Karpas-422 (cell line): ENCODE measurements around the gene SMC4. TPM values are rescaled to one million over a fixed set of nuclear protein-coding genes. Genes with fewer than 3 reads are reported as not detected.
"Not testable (repeated sequence)": the region's sequence is repeated elsewhere in the genome, so short reads cannot be mapped to it uniquely, and the experiment has no call there.

Experiments used
- DNase-seq: peaks from one replicate; pipeline ENCODE4 v3.0.0-alpha.2; 2015
- H2AFZ ChIP-seq: fragments of 200-600 bp; sonication (generic); 2 replicates; pipeline ENCODE4 v1.6.1; 2014; ENCODE audit warnings: antibody characterized with exemption, low read length, mixed read lengths
- H3K27ac ChIP-seq: fragments of 200-600 bp; sonication (generic); 2 replicates; pipeline ENCODE4 v1.5.1; 2014; ENCODE audit warnings: mild to moderate bottlenecking, low read length, moderate library complexity
- H3K27me3 ChIP-seq: fragments of 200-600 bp; sonication (generic); 2 replicates; pipeline ENCODE4 v1.6.1; 2014; ENCODE audit warnings: low read length, mixed read lengths
- H3K36me3 ChIP-seq: fragments of 200-600 bp; sonication (generic); 2 replicates; pipeline ENCODE4 v1.6.1; 2014; ENCODE audit warnings: low read length, mixed read lengths; ENCODE audit not compliant: insufficient read depth
- H3K4me1 ChIP-seq: fragments of 200-600 bp; sonication (generic); 2 replicates; pipeline ENCODE4 v1.6.1; 2014; ENCODE audit warnings: mild to moderate bottlenecking, low read length, mixed read lengths
- H3K4me2 ChIP-seq: fragments of 200-600 bp; sonication (generic); 2 replicates; pipeline ENCODE4 v1.6.1; 2014; ENCODE audit warnings: low read length, low read depth, mild to moderate bottlenecking; ENCODE audit not compliant: poor library complexity, severe bottlenecking
- H3K4me3 ChIP-seq: fragments of 200-600 bp; sonication (generic); 2 replicates; pipeline ENCODE4 v1.5.1; 2014; ENCODE audit warnings: mild to moderate bottlenecking, antibody characterized with exemption, low read length, mixed read lengths
- H3K79me2 ChIP-seq: fragments of 200-600 bp; sonication (generic); 2 replicates; pipeline ENCODE4 v1.6.1; 2014; ENCODE audit warnings: mild to moderate bottlenecking, low read length, mixed read lengths
- H3K9ac ChIP-seq: fragments of 200-600 bp; sonication (generic); 2 replicates; pipeline ENCODE4 v1.6.0; 2014; ENCODE audit warnings: low read length
- H3K9me2 ChIP-seq: fragments of 200-600 bp; sonication (generic), shearing (Covaris generic); replicated peaks from 2 replicates; pipeline ENCODE4 v1.6.0; 2014; ENCODE audit warnings: mild to moderate bottlenecking, low read length, moderate library complexity; ENCODE audit not compliant: insufficient read depth
- H3K9me3 ChIP-seq: fragments of 300-700, 200-600 bp; sonication (generic); 2 replicates; pipeline ENCODE4 v1.6.1; 2014; ENCODE audit warnings: low read length, mixed read lengths
- H4K20me1 ChIP-seq: fragments of 200-600 bp; sonication (generic); 2 replicates; pipeline ENCODE4 v1.6.1; 2014; ENCODE audit warnings: mild to moderate bottlenecking, antibody characterized with exemption, low read length, low read depth; ENCODE audit not compliant: insufficient read depth
- total RNA-seq: library from RNA; depleted of rRNA; stranded (reverse); fragments of >200 nt; shearing (Covaris generic); gene quantifications from 2 replicates; pipeline ENCODE4 v1.2.3, GENCODE V29; 2014; ENCODE audit warnings: low replicate concordance

SMC4 gene
- total RNA-seq, 1 experiment from 2014 or later: 173 TPM

- Histone ChIP-seq H4K20me1 (no peaks in the 10 kb centered on the region), H3K36me3 (peaks cover 10% of the 10 kb centered on the region), H3K27me3 (no peaks in the 10 kb centered on the region), H3K4me3 (no peak overlapping the region), H3K79me2 (peaks cover 28% of the 10 kb centered on the region), H2AFZ (no peak overlapping the region), H3K4me1 (peaks cover 21% of the 10 kb centered on the region), H3K9ac (no peak overlapping the region), H3K4me2 (no peak overlapping the region), H3K27ac (no peak overlapping the region), H3K9me3 (no peaks in the 10 kb centered on the region), H3K9me2 (no peaks in the 10 kb centered on the region)
- no peak for DNase-seq
Measured at GRCh38 chr3:160451602-160452001, 52.2 kb downstream of the SMC4 start.

GRCh38 chr3:160452251-160452650 lies 52.8 kb downstream of the SMC4 start:
- not testable (repeated sequence) for H3K9me3 ChIP-seq, H3K9ac ChIP-seq, H3K27ac ChIP-seq

GRCh38 chr3:160454995-160455394 lies 55.5 kb downstream of the SMC4 start:
- Histone ChIP-seq H3K27ac (no peak overlapping the region), H3K4me3 (no peak overlapping the region), H4K20me1 (no peaks in the 10 kb centered on the region), H3K27me3 (no peaks in the 10 kb centered on the region), H3K4me2 (no peak overlapping the region), H3K79me2 (no peaks in the 10 kb centered on the region), H3K9me3 (no peaks in the 10 kb centered on the region), H3K4me1 (peaks cover 3% of the 10 kb centered on the region), H3K9me2 (no peaks in the 10 kb centered on the region), H3K36me3 (no peaks in the 10 kb centered on the region), H2AFZ (no peak overlapping the region), H3K9ac (no peak overlapping the region)
- no peak for DNase-seq

More at GRCh38 chr3:160452251-160452650, 52.8 kb downstream of the SMC4 start:
- H3K9me2 ChIP-seq, H3K4me3 ChIP-seq, H2AFZ ChIP-seq, DNase-seq, H4K20me1 ChIP-seq, H3K36me3 ChIP-seq, H3K27me3 ChIP-seq, H3K4me2 ChIP-seq: not testable (repeated sequence)
- Histone ChIP-seq H3K79me2 (peaks cover 22% of the 10 kb centered on the region), H3K4me1 (peaks cover 18% of the 10 kb centered on the region)

GRCh38 chr3:160455846-160456245 lies 56.4 kb downstream of the SMC4 start:
- Histone ChIP-seq H3K4me1 (no peaks in the 10 kb centered on the region), H4K20me1 (no peaks in the 10 kb centered on the region), H3K9me2 (no peaks in the 10 kb centered on the region), H3K79me2 (no peaks in the 10 kb centered on the region), H3K4me2 (no peak overlapping the region), H3K36me3 (no peaks in the 10 kb centered on the region), H2AFZ (no peak overlapping the region), H3K27me3 (no peaks in the 10 kb centered on the region), H3K9ac (no peak overlapping the region), H3K9me3 (no peaks in the 10 kb centered on the region), H3K27ac (no peak overlapping the region), H3K4me3 (no peak overlapping the region)
- no peak for DNase-seq

- Histone ChIP-seq H3K4me1 (no peaks in the 10 kb centered on the region), H3K79me2 (no peaks in the 10 kb centered on the region), H3K27me3 (no peaks in the 10 kb centered on the region), H3K9me2 (no peaks in the 10 kb centered on the region), H3K36me3 (no peaks in the 10 kb centered on the region), H3K9ac (no peak overlapping the region), H3K4me2 (no peak overlapping the region), H4K20me1 (no peaks in the 10 kb centered on the region), H2AFZ (no peak overlapping the region), H3K27ac (no peak overlapping the region), H3K4me3 (no peak overlapping the region), H3K9me3 (no peaks in the 10 kb centered on the region)
- no peak for DNase-seq
Measured at GRCh38 chr3:160458151-160458550, 58.7 kb downstream of the SMC4 start.

- H3K36me3 ChIP-seq: no peaks in the 10 kb centered on the region
- no peaks in the 10 kb centered on the region for H4K20me1 ChIP-seq
- H3K9ac ChIP-seq: no peak overlapping the region
- H3K79me2 ChIP-seq: no peaks in the 10 kb centered on the region
- H3K4me3 ChIP-seq: no peak overlapping the region
- H3K4me2 ChIP-seq: no peak overlapping the region
- no peak overlapping the region for H3K27ac ChIP-seq
- H3K9me2 ChIP-seq: no peaks in the 10 kb centered on the region
- H3K4me1 ChIP-seq: no peaks in the 10 kb centered on the region
- no peak overlapping the region for H2AFZ ChIP-seq
- no peaks in the 10 kb centered on the region for H3K27me3 ChIP-seq
- no peak for DNase-seq
- H3K9me3 ChIP-seq: no peaks in the 10 kb centered on the region
Measured at GRCh38 chr3:160459450-160459970, 60.1 kb downstream of the SMC4 start.

GRCh38 chr3:160460033-160460432 lies 60.6 kb downstream of the SMC4 start:
- Histone ChIP-seq H3K4me1 (no peaks in the 10 kb centered on the region), H3K4me2 (no peak overlapping the region), H4K20me1 (no peaks in the 10 kb centered on the region), H2AFZ (no peak overlapping the region), H3K9me3 (no peaks in the 10 kb centered on the region), H3K79me2 (no peaks in the 10 kb centered on the region), H3K36me3 (no peaks in the 10 kb centered on the region), H3K9me2 (no peaks in the 10 kb centered on the region), H3K4me3 (no peak overlapping the region), H3K27me3 (no peaks in the 10 kb centered on the region), H3K9ac (no peak overlapping the region), H3K27ac (no peak overlapping the region)
- DNase-seq: no peak

GRCh38 chr3:160464321-160464720 lies 64.9 kb downstream of the SMC4 start:
- no peaks in the 10 kb centered on the region for H3K36me3 ChIP-seq
- H3K9me2 ChIP-seq: no peaks in the 10 kb centered on the region
- no peak for DNase-seq
- no peaks in the 10 kb centered on the region for H3K27me3 ChIP-seq
- no peak overlapping the region for H3K4me3 ChIP-seq
- H3K9me3 ChIP-seq: no peaks in the 10 kb centered on the region
- no peak overlapping the region for H2AFZ ChIP-seq
- no peak overlapping the region for H3K9ac ChIP-seq
- H3K4me1 ChIP-seq: no peaks in the 10 kb centered on the region
- no peak overlapping the region for H3K4me2 ChIP-seq
- no peaks in the 10 kb centered on the region for H4K20me1 ChIP-seq
- H3K79me2 ChIP-seq: no peaks in the 10 kb centered on the region
- H3K27ac ChIP-seq: no peak overlapping the region

- Histone ChIP-seq H4K20me1 (no peaks in the 10 kb centered on the region), H3K4me2 (no peak overlapping the region), H3K4me1 (no peaks in the 10 kb centered on the region), H3K9me3 (no peaks in the 10 kb centered on the region), H3K27ac (no peak overlapping the region), H3K9me2 (no peaks in the 10 kb centered on the region), H2AFZ (no peak overlapping the region), H3K27me3 (no peaks in the 10 kb centered on the region), H3K79me2 (no peaks in the 10 kb centered on the region), H3K9ac (no peak overlapping the region), H3K36me3 (no peaks in the 10 kb centered on the region), H3K4me3 (no peak overlapping the region)
- no peak for DNase-seq
Measured at GRCh38 chr3:160464971-160465370, 65.5 kb downstream of the SMC4 start.
